SK-N-SH (cell line): ENCODE data around the gene GPR61.

ENCODE experiments used
- CTCF ChIP-seq: fragments of 200-600 bp; sonication (generic); IDR thresholded peaks from 2 replicates; pipeline ENCODE4 v1.6.1; 2017; ENCODE audit warnings: antibody characterized with exemption, mild to moderate bottlenecking, moderate library complexity
- NRF1 ChIP-seq: IDR thresholded peaks from 2 replicates; pipeline ENCODE4 v1.6.1; 2012; ENCODE audit warnings: low read depth, mild to moderate bottlenecking, low read length
- TF ChIP-seq, protein P1 (sequence below): IDR thresholded peaks from 2 replicates; pipeline ENCODE4 v1.6.1; 2012; ENCODE audit warnings: mild to moderate bottlenecking, low read depth, low read length, moderate library complexity

- TF ChIP-seq, protein P1, sequence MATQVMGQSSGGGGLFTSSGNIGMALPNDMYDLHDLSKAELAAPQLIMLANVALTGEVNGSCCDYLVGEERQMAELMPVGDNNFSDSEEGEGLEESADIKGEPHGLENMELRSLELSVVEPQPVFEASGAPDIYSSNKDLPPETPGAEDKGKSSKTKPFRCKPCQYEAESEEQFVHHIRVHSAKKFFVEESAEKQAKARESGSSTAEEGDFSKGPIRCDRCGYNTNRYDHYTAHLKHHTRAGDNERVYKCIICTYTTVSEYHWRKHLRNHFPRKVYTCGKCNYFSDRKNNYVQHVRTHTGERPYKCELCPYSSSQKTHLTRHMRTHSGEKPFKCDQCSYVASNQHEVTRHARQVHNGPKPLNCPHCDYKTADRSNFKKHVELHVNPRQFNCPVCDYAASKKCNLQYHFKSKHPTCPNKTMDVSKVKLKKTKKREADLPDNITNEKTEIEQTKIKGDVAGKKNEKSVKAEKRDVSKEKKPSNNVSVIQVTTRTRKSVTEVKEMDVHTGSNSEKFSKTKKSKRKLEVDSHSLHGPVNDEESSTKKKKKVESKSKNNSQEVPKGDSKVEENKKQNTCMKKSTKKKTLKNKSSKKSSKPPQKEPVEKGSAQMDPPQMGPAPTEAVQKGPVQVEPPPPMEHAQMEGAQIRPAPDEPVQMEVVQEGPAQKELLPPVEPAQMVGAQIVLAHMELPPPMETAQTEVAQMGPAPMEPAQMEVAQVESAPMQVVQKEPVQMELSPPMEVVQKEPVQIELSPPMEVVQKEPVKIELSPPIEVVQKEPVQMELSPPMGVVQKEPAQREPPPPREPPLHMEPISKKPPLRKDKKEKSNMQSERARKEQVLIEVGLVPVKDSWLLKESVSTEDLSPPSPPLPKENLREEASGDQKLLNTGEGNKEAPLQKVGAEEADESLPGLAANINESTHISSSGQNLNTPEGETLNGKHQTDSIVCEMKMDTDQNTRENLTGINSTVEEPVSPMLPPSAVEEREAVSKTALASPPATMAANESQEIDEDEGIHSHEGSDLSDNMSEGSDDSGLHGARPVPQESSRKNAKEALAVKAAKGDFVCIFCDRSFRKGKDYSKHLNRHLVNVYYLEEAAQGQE = no peak
- TF ChIP-seq NRF1 (no peak), CTCF (no peak)
Measured at GRCh38 chr1:109502364-109502851, 37.3 kb upstream of the GPR61 start.
